PC-3 (cell line): ENCODE data around the gene LRCOL1. TPM values are rescaled to one million over a fixed set of nuclear protein-coding genes. Genes with fewer than 3 reads are reported as not detected.
A peak's percentile ranks its signal among the peaks of the same experiment; 100 is the strongest.

Experiments
- ATAC-seq: fragments of 200-7000 bp; cut with Tn5 transposase; 2 replicates; pipeline ENCODE4 v1.9.1; 2020; ENCODE audit warnings: mild to moderate bottlenecking, moderate library complexity
- BruUV-seq: library from RNA; stranded (reverse); fragments of 400-500 nt; replicated peaks from 2 replicates; lab custom pipeline; 2021; lab: Mats Ljungman, UMichigan
- CTCF ChIA-PET: fragments of 300-600 bp; sonication (Branson Sonifier 250); formaldehyde crosslinking; loops from one replicate; lab custom pipeline; 2022; ENCODE audit warnings: antibody characterized with exemption; lab: Charles Lee
- POLR2A ChIA-PET: fragments of 300-600 bp; sonication (Branson Sonifier 250); formaldehyde crosslinking; loops from one replicate; lab custom pipeline; 2022; ENCODE audit warnings: antibody characterized with exemption; ENCODE audit not compliant: unreplicated experiment; lab: Charles Lee
- DNase-seq: peaks from one replicate; pipeline ENCODE4 v3.0.0-alpha.2; 2015
- H2AFZ ChIP-seq: fragments of 300-600 bp; sonication (generic); 2 replicates; pipeline ENCODE4 v1.6.0; 2016; ENCODE audit warnings: antibody characterized with exemption, low read length
- H3F3A ChIP-seq: fragments of 300-600 bp; sonication (generic); one replicate; pipeline ENCODE4 v1.6.0; 2017; ENCODE audit warnings: antibody characterized with exemption, low read length, control low read depth, mild to moderate bottlenecking; ENCODE audit not compliant: unreplicated experiment
- H3K27ac ChIP-seq: fragments of 300-600 bp; sonication (generic); 2 replicates; pipeline ENCODE4 v1.5.1; 2016; ENCODE audit warnings: mild to moderate bottlenecking, low read length
- H3K27me3 ChIP-seq: fragments of 300-600 bp; sonication (generic); 2 replicates; pipeline ENCODE4 v1.6.1; 2016; ENCODE audit warnings: low read length, mixed read lengths
- H3K36me3 ChIP-seq: fragments of 300-600 bp; sonication (generic); 2 replicates; pipeline ENCODE4 v1.6.1; 2016; ENCODE audit warnings: low read depth, mixed run types, low read length, mixed read lengths
- H3K4me1 ChIP-seq: fragments of 300-600 bp; sonication (generic); 2 replicates; pipeline ENCODE4 v1.5.1; 2016; ENCODE audit warnings: low read length; ENCODE audit not compliant: insufficient read depth
- H3K4me2 ChIP-seq: fragments of 300-600 bp; sonication (generic); 2 replicates; pipeline ENCODE4 v1.6.0; 2016; ENCODE audit warnings: low read length
- H3K4me3 ChIP-seq: fragments of 300-600 bp; sonication (generic); 2 replicates; pipeline ENCODE4 v1.5.1; 2016; ENCODE audit warnings: mild to moderate bottlenecking, low read length, mixed read lengths
- H3K79me2 ChIP-seq: fragments of 300-600 bp; sonication (generic); 2 replicates; pipeline ENCODE4 v1.6.1; 2017; ENCODE audit warnings: low read length, mixed read lengths
- H3K9ac ChIP-seq: fragments of 300-600 bp; sonication (generic); 2 replicates; pipeline ENCODE4 v1.6.0; 2016; ENCODE audit warnings: mild to moderate bottlenecking, low read length
- H3K9me2 ChIP-seq: fragments of 300-600 bp; sonication (generic); replicated peaks from 2 replicates; pipeline ENCODE4 v1.6.1; 2016; ENCODE audit warnings: mixed run types, low read length, mixed read lengths
- H3K9me3 ChIP-seq: fragments of 300-600 bp; sonication (generic); 2 replicates; pipeline ENCODE4 v1.6.1; 2016; ENCODE audit warnings: low read length, mixed read lengths
- H4K20me1 ChIP-seq: fragments of 300-600 bp; sonication (generic); 2 replicates; pipeline ENCODE4 v1.6.1; 2016; ENCODE audit warnings: low read length, mixed read lengths
- CTCF ChIP-seq: fragments of 300-600 bp; sonication (generic); conservative IDR thresholded peaks from 2 replicates; pipeline ENCODE4 v1.5.1; 2017; ENCODE audit warnings: antibody characterized with exemption, low read depth, mild to moderate bottlenecking, low read length
- EZH2 ChIP-seq: fragments of 300-600 bp; sonication (generic); IDR thresholded peaks from one replicate; pipeline ENCODE4 v1.6.1; 2017; ENCODE audit warnings: antibody characterized with exemption, mild to moderate bottlenecking, low read length; ENCODE audit not compliant: unreplicated experiment
- EZH2phosphoT487 ChIP-seq: fragments of 300-600 bp; sonication (generic); IDR thresholded peaks from 2 replicates; pipeline ENCODE4 v1.6.1; 2018; ENCODE audit warnings: mild to moderate bottlenecking, antibody characterized with exemption, low read length, borderline replicate concordance
- intact Hi-C: fragments of 100-400 bp; cut with micrococcal nuclease; formaldehyde crosslinking; loops from 2 replicates; pipeline ENCODE4 v1.9.0; 2023
- total RNA-seq: library from RNA; depleted of rRNA; stranded (reverse); fragments of >200 nt; gene quantifications from 2 replicates; pipeline ENCODE4 v1.2.3, GENCODE V29; 2014

LRCOL1 gene
- total RNA-seq, 1 experiment from 2014 or later: not detected

DNA sequence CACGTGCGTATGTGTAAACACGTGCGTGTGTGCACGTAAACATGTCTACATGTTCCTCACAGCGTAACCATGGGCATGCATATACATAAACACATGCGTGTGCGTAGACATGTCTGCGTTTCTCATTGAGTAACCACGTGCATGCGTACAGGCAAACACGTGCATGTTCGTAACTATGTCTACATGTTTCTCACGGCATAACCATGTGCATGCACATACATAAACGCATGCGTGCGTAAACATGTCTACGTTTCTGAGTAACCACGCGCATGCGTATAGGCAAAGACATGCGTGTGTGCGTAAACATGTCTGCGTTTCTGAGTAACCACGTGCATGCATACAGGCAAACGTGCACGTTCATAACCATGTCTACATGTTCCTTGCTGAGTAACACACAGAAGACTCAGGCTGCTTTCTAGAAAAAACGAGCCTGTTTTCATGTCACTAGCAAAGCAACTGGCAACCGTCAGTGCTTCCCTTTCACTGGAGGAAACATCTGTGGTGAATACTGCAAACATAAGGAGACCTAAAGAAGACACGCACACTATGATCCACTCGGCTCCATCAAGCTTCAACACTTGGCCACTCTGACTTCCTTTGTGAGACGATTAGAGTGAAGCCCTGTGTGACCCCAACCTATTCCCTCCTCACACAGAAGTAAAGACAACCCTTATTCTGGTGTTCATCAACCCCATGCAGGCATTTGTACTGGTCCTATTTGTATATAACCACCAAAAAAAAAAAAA is 47.9 kb upstream of the LRCOL1 start:
- ATAC-seq (no peak), DNase-seq (no peak)
- no peak overlapping the region for H3K9ac ChIP-seq
- no peaks in the 10 kb centered on the region for H3K9me3 ChIP-seq
- H3K4me2 ChIP-seq: no peak overlapping the region
- H3K4me1 ChIP-seq: no peaks in the 10 kb centered on the region
- no peaks in the 10 kb centered on the region for H3K79me2 ChIP-seq
- intact Hi-C loops: no loop called here
- H3F3A ChIP-seq: no peaks in the 10 kb centered on the region
- H2AFZ ChIP-seq: no peak overlapping the region
- TF ChIP-seq CTCF (no peak), EZH2phosphoT487 (no peak), EZH2 (no peak)
- no peaks in the 10 kb centered on the region for H4K20me1 ChIP-seq
- no peak overlapping the region for H3K4me3 ChIP-seq
- peaks cover 63% of the 10 kb centered on the region for H3K36me3 ChIP-seq
- CTCF ChIA-PET: no interaction called here
- H3K9me2 ChIP-seq: no peaks in the 10 kb centered on the region
- H3K27ac ChIP-seq: no peak overlapping the region
- H3K27me3 ChIP-seq: no peaks in the 10 kb centered on the region
- POLR2A ChIA-PET: no interaction called here
- no TSS peak for BruUV-seq

DNA sequence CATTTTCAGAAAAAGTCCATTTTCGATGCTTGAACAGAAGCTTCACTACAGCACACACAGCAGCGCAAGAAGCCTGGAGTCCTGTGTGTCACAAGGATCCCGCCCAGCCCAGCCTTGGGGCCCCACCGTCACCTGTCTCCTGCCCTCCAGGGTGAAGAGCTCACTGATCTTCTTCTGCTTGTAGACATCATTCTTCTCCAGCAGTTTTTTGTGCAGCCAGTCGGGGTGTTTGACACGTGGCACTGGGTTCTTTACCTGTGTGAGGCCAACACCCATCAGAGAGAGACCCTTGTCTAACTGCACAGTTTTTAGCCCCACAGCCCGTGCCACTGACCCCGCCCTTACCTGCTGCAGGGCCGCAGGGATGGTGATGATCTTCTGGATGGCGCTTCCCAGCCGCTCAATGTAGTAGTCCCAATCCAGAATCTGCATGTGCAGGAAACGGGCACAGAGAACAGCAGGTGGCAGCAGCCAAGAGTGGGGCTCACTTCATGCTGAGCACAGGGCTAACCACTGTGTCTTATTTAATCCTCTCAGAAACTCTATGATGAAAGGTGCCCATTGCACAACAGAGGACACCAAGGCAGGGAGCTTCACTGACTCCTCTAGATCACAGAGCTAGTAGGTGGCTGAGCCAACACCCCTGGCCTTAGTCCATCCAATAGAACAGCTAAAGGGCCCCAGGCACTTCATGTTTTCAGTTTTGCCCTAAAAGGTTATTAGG is 46.8 kb upstream of the LRCOL1 start:
- Histone ChIP-seq H4K20me1 (no peaks in the 10 kb centered on the region), H3F3A (no peaks in the 10 kb centered on the region), H3K4me2 (no peak overlapping the region), H3K9me2 (no peaks in the 10 kb centered on the region), H3K79me2 (no peaks in the 10 kb centered on the region), H3K9ac (no peak overlapping the region), H3K4me1 (no peaks in the 10 kb centered on the region), H3K4me3 (no peak overlapping the region), H3K36me3 (peaks cover 61% of the 10 kb centered on the region), H3K27me3 (no peaks in the 10 kb centered on the region), H3K27ac (no peak overlapping the region), H3K9me3 (no peaks in the 10 kb centered on the region), H2AFZ (no peak overlapping the region)
- TF ChIP-seq EZH2phosphoT487 (no peak), CTCF (no peak), EZH2 (no peak)
- ATAC-seq (peak; percentile 40; the same call in 1 of the 2 replicates), DNase-seq (no peak)
- POLR2A ChIA-PET: interaction anchor here (0.6 kb wide), 1 partner anchor 42 kb away, joined by 4 read pairs; no protein-coding TSS in a partner anchor
- CTCF ChIA-PET: no interaction called here
- intact Hi-C loops: no loop called here
- no TSS peak for BruUV-seq
